Measurements from ENCODE around the gene CCDC15. TPM values are rescaled to one million over a fixed set of nuclear protein-coding genes. Genes with fewer than 3 reads are reported as not detected.

The CCDC15 gene
- total RNA-seq (2014; rRNA removed; shearing (Covaris generic); ENCODE audit: low replicate concordance) = 1.8 and 2.3 TPM in 2 replicates

GRCh38 chr11:124953753-124954589 lies at the start of gene CCDC15:
TSS of gene CCDC15 (plus strand) at chr11:124954202. CDS start at chr11:124954733, 531 bp downstream.
- H2AFZ ChIP-seq (ENCODE audit: low read length) = 0 out of 2 replicates have a peak within 1 kb of the TSS, but pooled peaks have one; percentile 36
- peak within 1 kb of the TSS; percentile 96 for H3K4me2 ChIP-seq (ENCODE audit: low read depth, low read length, poor library complexity, severe bottlenecking)
- H3K27me3 ChIP-seq (ENCODE audit: low read length) = no peaks in the 10 kb centered on the region
- H4K20me1 ChIP-seq (ENCODE audit: insufficient read depth, low read depth, low read length) = no peaks in the 10 kb centered on the region
- H3K4me1 ChIP-seq (ENCODE audit: low read length) = peaks cover 19% of the 10 kb centered on the region
- H3K4me3 ChIP-seq (ENCODE audit: low read length) = peak within 1 kb of the TSS; percentile 88
- peak; percentile 96 for DNase-seq
- no peaks in the 10 kb centered on the region for H3K9me2 ChIP-seq (replicated peaks; ENCODE audit: insufficient read depth, low read length)
- peak within 1 kb of the TSS; percentile 81 for H3K9ac ChIP-seq (ENCODE audit: low read length)
- no peaks in the 10 kb centered on the region for H3K9me3 ChIP-seq (ENCODE audit: low read length)
- peak within 1 kb of the TSS; percentile 29; the same call in 1 of the 2 replicates for H3K27ac ChIP-seq (ENCODE audit: low read length)
- peaks cover 6% of the 10 kb centered on the region; the same call in 1 of the 2 replicates for H3K79me2 ChIP-seq (ENCODE audit: low read length)
- no peaks in the 10 kb centered on the region for H3K36me3 ChIP-seq (ENCODE audit: insufficient read depth, low read length)

GRCh38 chr11:124915541-124916369 lies 38.2 kb upstream of the CCDC15 start:
- Histone ChIP-seq H3K36me3 (ENCODE audit: insufficient read depth, low read length) (no peaks in the 10 kb centered on the region), H3K4me1 (ENCODE audit: low read length) (no peaks in the 10 kb centered on the region), H3K9me3 (ENCODE audit: low read length) (no peaks in the 10 kb centered on the region), H3K9me2 (replicated peaks; ENCODE audit: insufficient read depth, low read length) (no peaks in the 10 kb centered on the region), H3K79me2 (ENCODE audit: low read length) (no peaks in the 10 kb centered on the region), H3K27me3 (ENCODE audit: low read length) (no peaks in the 10 kb centered on the region), H3K27ac (ENCODE audit: low read length) (no peak overlapping the region), H3K4me2 (ENCODE audit: low read depth, low read length, poor library complexity, severe bottlenecking) (no peak overlapping the region), H3K4me3 (ENCODE audit: low read length) (no peak overlapping the region), H2AFZ (ENCODE audit: low read length) (no peak overlapping the region), H4K20me1 (ENCODE audit: insufficient read depth, low read depth, low read length) (no peaks in the 10 kb centered on the region), H3K9ac (ENCODE audit: low read length) (no peak overlapping the region)
- DNase-seq = no peak

- Histone ChIP-seq H2AFZ (ENCODE audit: low read length) (no peak overlapping the region), H3K9me2 (replicated peaks; ENCODE audit: insufficient read depth, low read length) (no peaks in the 10 kb centered on the region), H3K27me3 (ENCODE audit: low read length) (no peaks in the 10 kb centered on the region), H3K4me2 (ENCODE audit: low read depth, low read length, poor library complexity, severe bottlenecking) (no peak overlapping the region), H3K4me1 (ENCODE audit: low read length) (no peaks in the 10 kb centered on the region), H3K9me3 (ENCODE audit: low read length) (no peaks in the 10 kb centered on the region), H3K4me3 (ENCODE audit: low read length) (no peak overlapping the region), H3K79me2 (ENCODE audit: low read length) (no peaks in the 10 kb centered on the region), H3K36me3 (ENCODE audit: insufficient read depth, low read length) (no peaks in the 10 kb centered on the region), H3K9ac (ENCODE audit: low read length) (no peak overlapping the region), H3K27ac (ENCODE audit: low read length) (no peak overlapping the region), H4K20me1 (ENCODE audit: insufficient read depth, low read depth, low read length) (no peaks in the 10 kb centered on the region)
- no peak for DNase-seq
Measured at GRCh38 chr11:124916370-124916710, 37.7 kb upstream of the CCDC15 start.

- Histone ChIP-seq H4K20me1 (ENCODE audit: insufficient read depth, low read depth, low read length) (no peaks in the 10 kb centered on the region), H3K36me3 (ENCODE audit: insufficient read depth, low read length) (no peaks in the 10 kb centered on the region), H3K27me3 (ENCODE audit: low read length) (no peaks in the 10 kb centered on the region), H3K9me3 (ENCODE audit: low read length) (no peaks in the 10 kb centered on the region), H3K79me2 (ENCODE audit: low read length) (no peaks in the 10 kb centered on the region), H3K9me2 (replicated peaks; ENCODE audit: insufficient read depth, low read length) (no peaks in the 10 kb centered on the region), H3K4me3 (ENCODE audit: low read length) (no peak overlapping the region), H3K27ac (ENCODE audit: low read length) (no peak overlapping the region), H3K9ac (ENCODE audit: low read length) (no peak overlapping the region), H3K4me2 (ENCODE audit: low read depth, low read length, poor library complexity, severe bottlenecking) (no peak overlapping the region), H3K4me1 (ENCODE audit: low read length) (no peaks in the 10 kb centered on the region), H2AFZ (ENCODE audit: low read length) (no peak overlapping the region)
- no peak for DNase-seq
Measured at GRCh38 chr11:124917115-124917637, 36.8 kb upstream of the CCDC15 start.

GRCh38 chr11:124918950-124919349 lies 35.1 kb upstream of the CCDC15 start, which contains the start of gene HEPN1:
TSS of gene HEPN1 (plus strand) at chr11:124919250.
- Histone ChIP-seq H2AFZ (ENCODE audit: low read length) (no peak within 1 kb of the TSS), H3K9ac (ENCODE audit: low read length) (no peak within 1 kb of the TSS), H3K27ac (ENCODE audit: low read length) (no peak within 1 kb of the TSS), H3K9me2 (replicated peaks; ENCODE audit: insufficient read depth, low read length) (no peaks in the 10 kb centered on the region), H3K36me3 (ENCODE audit: insufficient read depth, low read length) (no peaks in the 10 kb centered on the region), H3K79me2 (ENCODE audit: low read length) (no peaks in the 10 kb centered on the region), H3K27me3 (ENCODE audit: low read length) (no peaks in the 10 kb centered on the region), H3K4me1 (ENCODE audit: low read length) (no peaks in the 10 kb centered on the region), H3K4me3 (ENCODE audit: low read length) (no peak within 1 kb of the TSS), H3K9me3 (ENCODE audit: low read length) (no peaks in the 10 kb centered on the region), H3K4me2 (ENCODE audit: low read depth, low read length, poor library complexity, severe bottlenecking) (no peak within 1 kb of the TSS), H4K20me1 (ENCODE audit: insufficient read depth, low read depth, low read length) (no peaks in the 10 kb centered on the region)
- DNase-seq = no peak

GRCh38 chr11:124919898-124920297 lies 34.1 kb upstream of the CCDC15 start:
- Histone ChIP-seq H3K4me1 (ENCODE audit: low read length) (no peaks in the 10 kb centered on the region), H3K79me2 (ENCODE audit: low read length) (no peaks in the 10 kb centered on the region), H3K36me3 (ENCODE audit: insufficient read depth, low read length) (no peaks in the 10 kb centered on the region), H2AFZ (ENCODE audit: low read length) (no peak overlapping the region), H4K20me1 (ENCODE audit: insufficient read depth, low read depth, low read length) (no peaks in the 10 kb centered on the region), H3K27me3 (ENCODE audit: low read length) (no peaks in the 10 kb centered on the region), H3K9me2 (replicated peaks; ENCODE audit: insufficient read depth, low read length) (no peaks in the 10 kb centered on the region), H3K9ac (ENCODE audit: low read length) (no peak overlapping the region), H3K27ac (ENCODE audit: low read length) (no peak overlapping the region), H3K9me3 (ENCODE audit: low read length) (no peaks in the 10 kb centered on the region), H3K4me3 (ENCODE audit: low read length) (no peak overlapping the region), H3K4me2 (ENCODE audit: low read depth, low read length, poor library complexity, severe bottlenecking) (no peak overlapping the region)
- no peak for DNase-seq

GRCh38 chr11:124920356-124920755 lies 33.6 kb upstream of the CCDC15 start:
- H2AFZ ChIP-seq (ENCODE audit: low read length) = no peak overlapping the region
- no peaks in the 10 kb centered on the region for H3K9me2 ChIP-seq (replicated peaks; ENCODE audit: insufficient read depth, low read length)
- H3K27ac ChIP-seq (ENCODE audit: low read length) = no peak overlapping the region
- H3K9ac ChIP-seq (ENCODE audit: low read length) = no peak overlapping the region
- no peaks in the 10 kb centered on the region for H3K4me1 ChIP-seq (ENCODE audit: low read length)
- no peak overlapping the region for H3K4me2 ChIP-seq (ENCODE audit: low read depth, low read length, poor library complexity, severe bottlenecking)
- no peak overlapping the region for H3K4me3 ChIP-seq (ENCODE audit: low read length)
- no peaks in the 10 kb centered on the region for H3K27me3 ChIP-seq (ENCODE audit: low read length)
- no peaks in the 10 kb centered on the region for H3K36me3 ChIP-seq (ENCODE audit: insufficient read depth, low read length)
- no peak for DNase-seq
- H3K79me2 ChIP-seq (ENCODE audit: low read length) = no peaks in the 10 kb centered on the region
- H3K9me3 ChIP-seq (ENCODE audit: low read length) = no peaks in the 10 kb centered on the region
- no peaks in the 10 kb centered on the region for H4K20me1 ChIP-seq (ENCODE audit: insufficient read depth, low read depth, low read length)

All from Karpas-422 (cell line).